ENCODE data around the gene XCL1.
"Not testable (repeated sequence)": the region's sequence is repeated elsewhere in the genome, so short reads cannot be mapped to it uniquely, and the experiment has no call there.

Gene XCL1

GRCh38 chr1:168567568-168567967 lies 8.8 kb upstream of the XCL1 start:
- DNase-seq (ENCODE audit: low spot score): no peak

- no peak for DNase-seq (ENCODE audit: low spot score)
Observed at GRCh38 chr1:168568346-168568745, 8.1 kb upstream of the XCL1 start.

- DNase-seq (ENCODE audit: low spot score): no peak
Observed at GRCh38 chr1:168570652-168571051, 5.8 kb upstream of the XCL1 start.

- no peak for DNase-seq (ENCODE audit: low spot score)
Observed at GRCh38 chr1:168572633-168573032, 3.8 kb upstream of the XCL1 start.

GRCh38 chr1:168574234-168574633 lies 2.2 kb upstream of the XCL1 start:
- DNase-seq (ENCODE audit: low spot score): not testable (repeated sequence)

GRCh38 chr1:168578531-168579185 lies 2.3 kb downstream of the XCL1 start:
- DNase-seq (ENCODE audit: low spot score): not testable (repeated sequence)

- DNase-seq (ENCODE audit: low spot score): not testable (repeated sequence)
Observed at GRCh38 chr1:168580290-168580689, 3.9 kb downstream of the XCL1 start.

- not testable (repeated sequence) for DNase-seq (ENCODE audit: low spot score)
Observed at GRCh38 chr1:168580991-168581390, 4.6 kb downstream of the XCL1 start.

GRCh38 chr1:168581817-168582572 lies 5.6 kb downstream of the XCL1 start:
- DNase-seq (ENCODE audit: low spot score): no peak

- DNase-seq (ENCODE audit: low spot score): no peak
Observed at GRCh38 chr1:168582688-168583336, 6.4 kb downstream of the XCL1 start.

GRCh38 chr1:168583571-168583970 lies 7.2 kb downstream of the XCL1 start:
- DNase-seq (ENCODE audit: low spot score): no peak

- DNase-seq (ENCODE audit: low spot score): no peak
Observed at GRCh38 chr1:168585191-168585590, 8.8 kb downstream of the XCL1 start.

GRCh38 chr1:168585937-168586336 lies 9.5 kb downstream of the XCL1 start:
- DNase-seq (ENCODE audit: low spot score): no peak

- DNase-seq (ENCODE audit: low spot score): no peak
Observed at GRCh38 chr1:168589167-168589566, 12.8 kb downstream of the XCL1 start.

- DNase-seq (ENCODE audit: low spot score): no peak
Observed at GRCh38 chr1:168591066-168591465, 14.7 kb downstream of the XCL1 start.

GRCh38 chr1:168591641-168592250 lies 15.3 kb downstream of the XCL1 start:
- DNase-seq (ENCODE audit: low spot score): no peak

- not testable (repeated sequence) for DNase-seq (ENCODE audit: low spot score)
Observed at GRCh38 chr1:168595403-168595802, 19.0 kb downstream of the XCL1 start.

- no peak for DNase-seq (ENCODE audit: low spot score)
Observed at GRCh38 chr1:168598125-168598524, 21.7 kb downstream of the XCL1 start.

GRCh38 chr1:168598892-168599291 lies 22.5 kb downstream of the XCL1 start:
- no peak for DNase-seq (ENCODE audit: low spot score)

- no peak for DNase-seq (ENCODE audit: low spot score)
Observed at GRCh38 chr1:168599641-168600040, 23.2 kb downstream of the XCL1 start.

GRCh38 chr1:168601051-168601450 lies 24.6 kb downstream of the XCL1 start:
- no peak for DNase-seq (ENCODE audit: low spot score)

GRCh38 chr1:168603501-168604110 lies 27.2 kb downstream of the XCL1 start:
- peak; percentile 24 for DNase-seq (ENCODE audit: low spot score)

All from HuH-7.5 (cell line).